Measurements from ENCODE around the gene GNG12. TPM values are rescaled to one million over a fixed set of nuclear protein-coding genes. Genes with fewer than 3 reads are reported as not detected.
A peak's percentile ranks its signal among the peaks of the same experiment; 100 is the strongest.

GNG12 gene
- total and polyA plus RNA-seq, 3 experiments from 2014 or later, result 0.71 to 0.77 TPM; not detected in 1

GRCh38 chr1:67862685-67863084, 29.4 kb upstream of the GNG12 start:
- Mint-ChIP-seq H3K9me3 (no peaks in the 10 kb centered on the region), H3K4me1 (no peaks in the 10 kb centered on the region), H3K36me3 (no peaks in the 10 kb centered on the region), H3K27me3 (peaks cover 6 to 31% of the 10 kb centered on the region in 2 donors), H3K4me3 (no peak overlapping the region), H3K27ac (peak overlapping the region in 1 of 8 donors; percentile 14)
- H3K4me1 ChIP-seq (ENCODE audit: insufficient read depth, low read length), result no peaks in the 10 kb centered on the region
- H3K4me3 ChIP-seq (ENCODE audit: low read length), result no peak overlapping the region
- no peaks in the 10 kb centered on the region for H3K9me3 ChIP-seq (ENCODE audit: low read length)
- ChIA-PET CTCF (no interaction called here), POLR2A (no interaction called here)
- no peak overlapping the region for H3K27ac ChIP-seq (ENCODE audit: low read depth, low read length)
- no peaks in the 10 kb centered on the region for H3K27me3 ChIP-seq (ENCODE audit: insufficient read depth, low read length, poor library complexity, severe bottlenecking)
- no peaks in the 10 kb centered on the region for H3K36me3 ChIP-seq (ENCODE audit: insufficient read depth, low read length)
- no peak for DNase-seq

- no peaks in the 10 kb centered on the region for H3K36me3 ChIP-seq (ENCODE audit: insufficient read depth, low read length)
- H3K4me1 ChIP-seq (ENCODE audit: insufficient read depth, low read length), result no peaks in the 10 kb centered on the region
- Mint-ChIP-seq H3K4me1 (no peaks in the 10 kb centered on the region), H3K27me3 (peaks cover 6 to 31% of the 10 kb centered on the region in 2 donors), H3K27ac (no peak overlapping the region), H3K9me3 (no peaks in the 10 kb centered on the region), H3K4me3 (no peak overlapping the region), H3K36me3 (no peaks in the 10 kb centered on the region)
- no peaks in the 10 kb centered on the region for H3K27me3 ChIP-seq (ENCODE audit: insufficient read depth, low read length, poor library complexity, severe bottlenecking)
- H3K9me3 ChIP-seq (ENCODE audit: low read length), result no peaks in the 10 kb centered on the region
- no peak overlapping the region for H3K27ac ChIP-seq (ENCODE audit: low read depth, low read length)
- ChIA-PET POLR2A (no interaction called here), CTCF (no interaction called here)
- H3K4me3 ChIP-seq (ENCODE audit: low read length), result no peak overlapping the region
- no peak for DNase-seq
Observed at GRCh38 chr1:67861856-67862516, 28.7 kb upstream of the GNG12 start.

GRCh38 chr1:67860776-67861175, 27.5 kb upstream of the GNG12 start:
- no peak overlapping the region for H3K27ac Mint-ChIP-seq
- ChIA-PET POLR2A (no interaction called here), CTCF (no interaction called here)
- Histone ChIP-seq H3K36me3 (ENCODE audit: insufficient read depth, low read length) (no peaks in the 10 kb centered on the region), H3K27me3 (ENCODE audit: insufficient read depth, low read length, poor library complexity, severe bottlenecking) (no peaks in the 10 kb centered on the region), H3K27ac (ENCODE audit: low read depth, low read length) (no peak overlapping the region), H3K4me1 (ENCODE audit: insufficient read depth, low read length) (no peaks in the 10 kb centered on the region), H3K9me3 (ENCODE audit: low read length) (no peaks in the 10 kb centered on the region), H3K4me3 (ENCODE audit: low read length) (no peak overlapping the region)
- H3K4me1 Mint-ChIP-seq, result no peaks in the 10 kb centered on the region
- H3K27me3 Mint-ChIP-seq, result peaks cover 6 to 38% of the 10 kb centered on the region in 2 donors
- DNase-seq, result no peak
- no peaks in the 10 kb centered on the region for H3K9me3 Mint-ChIP-seq
- no peaks in the 10 kb centered on the region for H3K36me3 Mint-ChIP-seq
- no peak overlapping the region for H3K4me3 Mint-ChIP-seq

GRCh38 chr1:67856921-67857320, 23.7 kb upstream of the GNG12 start:
- CTCF ChIA-PET, result no interaction called here
- peaks cover 0 to 2% (median 0%) of the 10 kb centered on the region in 5 donors for H3K9me3 Mint-ChIP-seq
- POLR2A ChIA-PET, result no interaction called here
- H3K4me3 ChIP-seq (ENCODE audit: low read length), result no peak overlapping the region
- H3K4me3 Mint-ChIP-seq, result no peak overlapping the region
- H3K36me3 Mint-ChIP-seq, result no peaks in the 10 kb centered on the region
- no peaks in the 10 kb centered on the region for H3K27me3 ChIP-seq (ENCODE audit: insufficient read depth, low read length, poor library complexity, severe bottlenecking)
- H3K27me3 Mint-ChIP-seq, result peaks cover 1 to 23% of the 10 kb centered on the region in 2 donors
- no peaks in the 10 kb centered on the region for H3K4me1 ChIP-seq (ENCODE audit: insufficient read depth, low read length)
- H3K9me3 ChIP-seq (ENCODE audit: low read length), result no peaks in the 10 kb centered on the region
- H3K27ac ChIP-seq (ENCODE audit: low read depth, low read length), result no peak overlapping the region
- H3K27ac Mint-ChIP-seq, result no peak overlapping the region
- H3K36me3 ChIP-seq (ENCODE audit: insufficient read depth, low read length), result no peaks in the 10 kb centered on the region
- H3K4me1 Mint-ChIP-seq, result no peaks in the 10 kb centered on the region
- no peak for DNase-seq

GRCh38 chr1:67855961-67856360, 22.7 kb upstream of the GNG12 start:
- DNase-seq, result no peak
- Mint-ChIP-seq H3K27me3 (peaks cover 1 to 29% of the 10 kb centered on the region in 2 donors), H3K4me3 (no peak overlapping the region), H3K4me1 (no peaks in the 10 kb centered on the region), H3K9me3 (peaks cover 0 to 2% (median 0%) of the 10 kb centered on the region in 5 donors), H3K27ac (no peak overlapping the region), H3K36me3 (no peaks in the 10 kb centered on the region)
- ChIA-PET POLR2A (no interaction called here), CTCF (no interaction called here)
- Histone ChIP-seq H3K27me3 (ENCODE audit: insufficient read depth, low read length, poor library complexity, severe bottlenecking) (no peaks in the 10 kb centered on the region), H3K4me1 (ENCODE audit: insufficient read depth, low read length) (no peaks in the 10 kb centered on the region), H3K4me3 (ENCODE audit: low read length) (no peak overlapping the region), H3K27ac (ENCODE audit: low read depth, low read length) (no peak overlapping the region), H3K9me3 (ENCODE audit: low read length) (no peaks in the 10 kb centered on the region), H3K36me3 (ENCODE audit: insufficient read depth, low read length) (no peaks in the 10 kb centered on the region)

GRCh38 chr1:67855444-67855843, 22.2 kb upstream of the GNG12 start:
- H3K9me3 ChIP-seq (ENCODE audit: low read length), result no peaks in the 10 kb centered on the region
- Mint-ChIP-seq H3K27ac (no peak overlapping the region), H3K4me1 (no peaks in the 10 kb centered on the region), H3K9me3 (peaks cover 0 to 2% (median 0%) of the 10 kb centered on the region in 5 donors), H3K36me3 (no peaks in the 10 kb centered on the region), H3K4me3 (no peak overlapping the region), H3K27me3 (peaks cover 1 to 31% of the 10 kb centered on the region in 2 donors)
- no peaks in the 10 kb centered on the region for H3K36me3 ChIP-seq (ENCODE audit: insufficient read depth, low read length)
- H3K27ac ChIP-seq (ENCODE audit: low read depth, low read length), result no peak overlapping the region
- H3K27me3 ChIP-seq (ENCODE audit: insufficient read depth, low read length, poor library complexity, severe bottlenecking), result no peaks in the 10 kb centered on the region
- no peaks in the 10 kb centered on the region for H3K4me1 ChIP-seq (ENCODE audit: insufficient read depth, low read length)
- no peak overlapping the region for H3K4me3 ChIP-seq (ENCODE audit: low read length)
- ChIA-PET POLR2A (no interaction called here), CTCF (no interaction called here)
- no peak for DNase-seq

- Histone ChIP-seq H3K36me3 (ENCODE audit: insufficient read depth, low read length) (no peaks in the 10 kb centered on the region), H3K9me3 (ENCODE audit: low read length) (no peaks in the 10 kb centered on the region), H3K27me3 (ENCODE audit: insufficient read depth, low read length, poor library complexity, severe bottlenecking) (no peaks in the 10 kb centered on the region), H3K27ac (ENCODE audit: low read depth, low read length) (no peak overlapping the region), H3K4me3 (ENCODE audit: low read length) (no peak overlapping the region), H3K4me1 (ENCODE audit: insufficient read depth, low read length) (no peaks in the 10 kb centered on the region)
- no peaks in the 10 kb centered on the region for H3K4me1 Mint-ChIP-seq
- peaks cover 0 to 2% (median 0%) of the 10 kb centered on the region in 5 donors for H3K9me3 Mint-ChIP-seq
- H3K36me3 Mint-ChIP-seq, result no peaks in the 10 kb centered on the region
- H3K4me3 Mint-ChIP-seq, result no peak overlapping the region
- peaks cover 4 to 33% of the 10 kb centered on the region in 2 donors for H3K27me3 Mint-ChIP-seq
- no peak for DNase-seq
- POLR2A ChIA-PET, result no interaction called here
- H3K27ac Mint-ChIP-seq, result no peak overlapping the region
- CTCF ChIA-PET, result no interaction called here
Observed at GRCh38 chr1:67853704-67854103, 20.4 kb upstream of the GNG12 start.

GRCh38 chr1:67851800-67852199, 18.5 kb upstream of the GNG12 start:
- H3K4me1 ChIP-seq (ENCODE audit: insufficient read depth, low read length), result no peaks in the 10 kb centered on the region
- CTCF ChIA-PET, result no interaction called here
- no peaks in the 10 kb centered on the region for H3K27me3 ChIP-seq (ENCODE audit: insufficient read depth, low read length, poor library complexity, severe bottlenecking)
- Mint-ChIP-seq H3K9me3 (peaks cover 0 to 2% (median 0%) of the 10 kb centered on the region in 5 donors), H3K4me1 (no peaks in the 10 kb centered on the region), H3K4me3 (no peak overlapping the region), H3K36me3 (no peaks in the 10 kb centered on the region), H3K27ac (no peak overlapping the region), H3K27me3 (peaks cover 4 to 27% of the 10 kb centered on the region in 2 donors)
- no peaks in the 10 kb centered on the region for H3K36me3 ChIP-seq (ENCODE audit: insufficient read depth, low read length)
- H3K27ac ChIP-seq (ENCODE audit: low read depth, low read length), result no peak overlapping the region
- POLR2A ChIA-PET, result no interaction called here
- H3K4me3 ChIP-seq (ENCODE audit: low read length), result no peak overlapping the region
- no peak for DNase-seq
- H3K9me3 ChIP-seq (ENCODE audit: low read length), result no peaks in the 10 kb centered on the region
